ENCODE results near the gene HERPUD1.
"Not testable (repeated sequence)": the region's sequence is repeated elsewhere in the genome, so short reads cannot be mapped to it uniquely, and the experiment has no call there.

The HERPUD1 gene

DNA sequence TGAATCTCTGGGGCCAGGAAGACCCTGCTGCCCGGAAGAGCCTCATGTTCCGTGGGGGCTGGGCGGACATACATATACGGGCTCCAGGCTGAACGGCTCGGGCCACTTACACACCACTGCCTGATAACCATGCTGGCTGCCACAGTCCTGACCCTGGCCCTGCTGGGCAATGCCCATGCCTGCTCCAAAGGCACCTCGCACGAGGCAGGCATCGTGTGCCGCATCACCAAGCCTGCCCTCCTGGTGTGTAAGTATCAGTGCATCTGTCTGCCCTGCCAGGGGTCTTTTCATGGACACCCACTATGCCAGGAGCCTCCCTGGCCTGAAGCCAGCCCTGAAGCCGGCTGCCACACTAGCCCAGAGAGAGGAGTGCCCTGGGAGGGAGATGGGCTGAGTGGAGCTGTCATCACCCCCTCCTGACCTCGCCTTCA lies 29.9 kb downstream of the HERPUD1 start, which contains the start of gene CETP:
Gene CETP, plus strand, starts transcription at position 100 of the 431 bp plus-strand sequence. Its CDS starts 30 bp downstream, at position 130.
- FAIRE-seq, result no peak

DNA sequence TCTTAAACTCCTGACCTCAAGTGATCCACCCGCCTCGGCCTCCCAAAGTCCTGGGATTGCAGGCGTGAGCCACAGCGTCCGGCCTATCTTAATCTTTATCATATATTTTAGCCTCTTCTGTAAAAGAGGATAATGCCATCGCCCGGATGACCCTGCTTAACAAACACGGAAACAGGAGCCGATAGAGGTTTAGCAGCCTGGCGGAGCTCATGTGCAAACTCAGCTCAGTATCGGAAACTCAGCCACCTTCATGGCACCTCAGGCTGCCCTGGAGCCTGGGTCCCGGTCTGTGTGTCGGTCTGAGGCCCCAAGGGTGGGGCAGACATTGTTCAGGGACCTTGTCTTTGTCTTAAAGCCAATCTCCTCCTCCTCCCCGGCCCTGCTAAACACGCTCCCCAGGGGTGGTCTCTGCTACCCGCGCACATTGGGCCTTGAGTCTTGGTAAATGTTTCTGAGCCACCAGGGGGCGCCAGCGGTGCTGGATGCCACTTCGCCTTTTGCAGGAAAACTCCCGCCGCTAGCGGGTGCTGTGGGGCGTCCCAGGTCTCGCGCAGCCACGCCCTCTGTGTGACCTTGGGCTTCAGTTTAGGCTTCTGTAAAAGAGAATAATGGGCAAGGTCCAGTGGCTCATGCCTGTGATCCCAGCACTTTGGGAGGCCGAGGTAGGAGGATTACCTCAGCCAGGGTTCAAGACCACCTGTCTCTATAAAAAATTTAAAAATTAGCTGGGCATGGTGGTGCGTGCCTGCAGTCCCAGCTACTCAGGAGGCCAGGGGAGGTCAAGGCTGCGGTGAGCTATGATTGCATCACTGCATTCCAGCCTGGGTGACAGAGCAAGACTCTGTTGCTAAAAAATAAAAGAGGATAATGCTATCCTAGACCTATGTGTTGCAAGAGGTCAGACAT lies 32.6 kb downstream of the HERPUD1 start:
- FAIRE-seq, result no peak

DNA sequence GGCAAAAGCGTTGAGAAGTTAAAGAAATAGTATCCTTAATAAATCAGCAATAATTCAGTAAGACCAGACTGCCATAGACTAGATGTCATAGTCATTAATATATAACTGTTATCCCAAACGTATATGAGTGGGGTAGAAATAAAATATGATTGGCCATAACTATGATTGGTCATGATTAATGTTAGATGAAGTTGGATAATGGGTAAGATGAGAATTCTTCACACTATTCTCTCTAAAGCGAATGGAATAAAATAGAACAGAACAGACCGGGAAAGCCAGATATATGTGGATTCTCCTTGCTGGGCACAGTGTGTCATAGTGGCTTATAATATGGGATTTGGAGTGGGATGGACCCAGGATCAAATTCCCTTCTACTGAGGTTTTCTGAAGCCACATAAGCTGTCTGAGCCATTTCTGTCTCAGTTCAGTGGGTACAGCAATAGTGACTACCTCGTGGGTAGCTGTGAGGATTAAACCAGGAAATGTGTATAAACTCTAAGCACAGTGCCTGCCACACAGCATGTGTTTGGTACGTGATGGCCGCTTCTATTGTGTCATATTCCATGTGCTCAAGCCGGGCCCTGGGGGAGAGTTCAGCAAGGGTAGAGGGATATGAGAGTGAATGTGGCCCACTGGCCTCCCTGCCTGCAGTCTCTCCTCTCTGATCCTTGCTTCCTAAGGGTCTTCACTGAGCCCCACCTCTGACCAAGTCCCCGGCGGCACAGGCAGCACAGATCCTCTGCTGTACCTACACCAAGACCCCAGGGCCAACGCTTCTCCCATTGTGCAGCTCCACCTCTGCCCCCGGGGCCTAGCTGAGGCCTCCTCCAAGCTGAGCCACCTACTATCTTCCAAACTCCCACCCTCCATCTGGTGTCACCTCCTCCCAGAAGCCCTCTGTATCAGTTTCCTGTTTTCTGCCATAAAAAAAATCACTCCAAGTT lies 33.5 kb downstream of the HERPUD1 start:
- FAIRE-seq, result no peak

GRCh38 chr16:56966093-56966475 lies 34.1 kb downstream of the HERPUD1 start:
- no peak for FAIRE-seq

GRCh38 chr16:56967733-56968132 lies 35.8 kb downstream of the HERPUD1 start:
- FAIRE-seq, result no peak

DNA sequence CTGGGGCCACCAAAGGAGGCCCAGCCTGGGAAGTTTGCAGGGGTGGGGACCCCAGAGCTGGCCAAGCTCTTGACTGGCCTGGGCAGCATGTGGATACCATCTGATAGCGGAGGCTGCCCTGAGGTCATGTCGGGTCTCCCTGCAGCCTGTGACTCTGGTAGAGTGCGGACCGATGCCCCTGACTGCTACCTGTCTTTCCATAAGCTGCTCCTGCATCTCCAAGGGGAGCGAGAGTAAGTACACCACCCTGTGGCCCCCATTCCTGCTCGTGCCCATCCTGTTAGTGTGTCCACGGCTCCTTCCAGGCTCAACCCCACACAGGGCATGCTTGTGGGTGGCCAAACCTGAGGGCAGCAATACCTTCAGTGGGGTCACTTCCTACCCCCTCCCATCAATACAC lies 37.8 kb downstream of the HERPUD1 start:
- FAIRE-seq, result no peak

- no peak for FAIRE-seq
Measured at GRCh38 chr16:56970934-56971767, 39.2 kb downstream of the HERPUD1 start.

DNA sequence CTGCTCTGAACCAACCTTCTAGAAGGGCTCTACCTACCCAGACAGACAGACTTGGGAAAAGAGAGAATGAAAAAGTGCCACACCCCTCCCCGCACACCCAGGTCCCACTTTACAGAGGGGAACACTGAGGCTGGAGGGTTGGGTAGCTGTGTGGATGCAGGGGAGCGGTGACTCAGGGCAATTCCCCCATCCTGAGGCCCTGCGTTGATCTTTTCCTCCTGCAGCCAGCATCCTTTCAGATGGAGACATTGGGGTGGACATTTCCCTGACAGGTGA lies 39.8 kb downstream of the HERPUD1 start:
- no peak for FAIRE-seq

DNA sequence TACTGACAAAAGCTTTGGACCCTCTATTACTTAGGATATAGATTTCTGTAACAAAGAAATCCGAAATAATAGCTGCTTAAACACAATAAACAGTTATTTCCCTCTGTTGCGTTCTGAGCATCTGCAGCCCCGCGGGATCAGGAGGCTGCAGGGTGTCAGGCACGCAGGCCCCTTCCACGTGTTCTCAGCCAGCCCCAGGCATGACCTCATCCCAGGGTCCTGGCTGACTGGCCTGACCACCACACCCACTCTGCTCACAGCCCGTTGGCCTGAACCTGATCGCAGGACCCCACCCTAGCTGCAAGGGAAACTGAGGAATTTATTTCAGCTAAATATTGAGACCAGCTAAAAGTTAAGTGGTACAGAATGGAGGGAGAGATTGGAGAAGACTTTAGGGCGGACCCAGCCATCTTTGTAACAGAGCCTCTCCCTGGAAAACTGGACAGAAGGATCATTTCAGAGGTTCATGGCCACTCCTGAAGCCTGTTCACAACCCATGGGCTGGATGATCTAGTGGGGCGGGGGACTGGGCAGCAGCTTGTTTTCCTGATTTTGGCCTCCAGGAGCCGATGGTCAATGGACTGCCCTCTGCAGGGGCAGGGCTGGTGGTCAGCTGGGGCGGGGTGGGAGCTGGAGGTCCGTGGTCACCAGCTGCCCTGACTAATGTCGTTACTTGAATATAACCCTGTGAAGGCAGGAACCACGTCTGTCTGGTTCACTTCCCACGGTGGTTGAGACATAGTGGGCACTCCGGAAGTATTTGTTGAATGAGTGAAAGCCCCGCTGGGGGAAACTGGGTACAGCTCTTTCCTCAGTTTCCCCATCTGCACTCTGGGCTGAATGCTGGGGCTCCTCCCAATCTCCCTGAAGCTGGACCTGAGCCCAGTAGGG lies 40.7 kb downstream of the HERPUD1 start:
- FAIRE-seq, result no peak

- no peak for FAIRE-seq
Measured at GRCh38 chr16:56973294-56973689, 41.4 kb downstream of the HERPUD1 start.

- not testable (repeated sequence) for FAIRE-seq
Measured at GRCh38 chr16:56973899-56974298, 42.0 kb downstream of the HERPUD1 start.

DNA sequence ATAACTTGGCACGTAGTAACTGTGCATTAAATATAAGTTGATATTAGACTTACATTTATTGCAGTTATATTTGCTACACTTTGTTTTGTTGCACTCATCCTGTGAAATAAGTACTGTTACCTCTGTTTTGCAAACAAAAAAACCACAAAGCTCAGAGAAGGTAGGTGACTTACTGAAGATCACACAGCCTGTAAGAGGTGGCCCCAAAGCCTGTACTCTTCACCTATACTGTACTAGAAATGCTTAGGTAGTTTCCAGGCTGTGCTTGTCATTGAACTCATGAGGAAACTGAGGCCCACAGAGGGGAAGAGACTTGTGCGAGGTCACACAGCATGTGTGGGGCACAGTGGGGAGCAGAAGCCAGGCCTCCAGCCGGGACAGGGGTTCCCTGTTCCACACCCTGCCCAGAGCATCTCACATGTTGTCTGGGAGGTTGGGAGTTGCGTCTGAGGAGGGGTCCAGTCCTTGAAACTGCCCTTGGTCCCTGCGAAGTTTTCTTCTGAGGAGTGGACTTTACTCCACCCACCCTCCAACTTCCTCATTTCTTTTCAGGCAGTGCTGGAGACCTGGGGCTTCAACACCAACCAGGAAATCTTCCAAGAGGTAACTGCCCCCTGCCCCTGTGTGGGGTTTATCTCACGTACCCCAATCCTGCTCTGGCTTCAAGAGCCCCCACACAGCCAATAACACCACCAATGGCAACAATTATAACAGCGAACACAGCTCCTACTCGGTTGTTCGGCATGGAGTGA lies 42.8 kb downstream of the HERPUD1 start:
- FAIRE-seq, result no peak

DNA sequence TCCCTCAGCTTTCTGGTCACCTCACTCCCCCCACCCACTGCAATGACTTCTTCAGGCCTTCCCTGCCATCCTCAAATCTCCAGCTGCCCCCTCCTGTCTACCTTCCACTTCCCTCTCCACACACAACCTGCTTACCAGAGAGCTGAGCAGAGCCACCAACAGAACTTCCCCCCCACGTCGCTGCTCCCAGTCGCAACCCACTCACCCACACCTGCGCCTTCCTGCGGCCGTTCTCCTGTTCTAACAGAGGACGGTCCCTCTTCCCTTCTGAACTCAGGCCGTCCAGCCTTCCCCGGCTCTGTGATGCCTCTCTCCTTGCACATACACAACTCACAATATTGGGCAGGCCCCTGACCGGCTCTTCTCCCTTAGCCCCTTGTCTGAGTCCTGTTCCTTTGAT lies 43.8 kb downstream of the HERPUD1 start:
- FAIRE-seq, result no peak

- FAIRE-seq, result no peak
Measured at GRCh38 chr16:56977216-56977615, 45.3 kb downstream of the HERPUD1 start.

DNA sequence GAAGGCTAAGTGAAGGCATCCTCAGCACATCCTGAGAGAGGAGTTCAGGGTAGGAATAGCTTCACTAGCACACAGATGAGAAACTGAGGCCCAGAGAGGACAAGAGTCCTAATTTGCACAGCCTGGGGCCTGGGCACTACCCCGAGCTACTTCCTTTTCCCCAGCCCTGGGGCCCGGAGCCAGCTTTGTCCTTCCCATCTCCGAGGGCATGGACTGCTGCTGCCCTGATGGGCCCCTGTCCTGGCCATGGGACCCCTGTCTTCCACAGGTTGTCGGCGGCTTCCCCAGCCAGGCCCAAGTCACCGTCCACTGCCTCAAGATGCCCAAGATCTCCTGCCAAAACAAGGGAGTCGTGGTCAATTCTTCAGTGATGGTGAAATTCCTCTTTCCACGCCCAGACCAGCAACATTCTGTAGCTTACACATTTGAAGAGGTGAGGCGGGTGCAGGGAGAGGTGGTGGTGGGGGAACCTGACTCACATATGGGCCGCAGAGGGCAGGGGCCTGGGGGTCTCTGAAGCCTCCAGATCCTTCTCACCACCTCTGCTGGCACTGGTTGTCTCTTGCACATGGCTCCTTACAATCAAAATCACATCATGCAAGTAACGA lies 46.0 kb downstream of the HERPUD1 start:
- no peak for FAIRE-seq

- FAIRE-seq, result no peak
Measured at GRCh38 chr16:56980201-56980535, 48.2 kb downstream of the HERPUD1 start.

DNA sequence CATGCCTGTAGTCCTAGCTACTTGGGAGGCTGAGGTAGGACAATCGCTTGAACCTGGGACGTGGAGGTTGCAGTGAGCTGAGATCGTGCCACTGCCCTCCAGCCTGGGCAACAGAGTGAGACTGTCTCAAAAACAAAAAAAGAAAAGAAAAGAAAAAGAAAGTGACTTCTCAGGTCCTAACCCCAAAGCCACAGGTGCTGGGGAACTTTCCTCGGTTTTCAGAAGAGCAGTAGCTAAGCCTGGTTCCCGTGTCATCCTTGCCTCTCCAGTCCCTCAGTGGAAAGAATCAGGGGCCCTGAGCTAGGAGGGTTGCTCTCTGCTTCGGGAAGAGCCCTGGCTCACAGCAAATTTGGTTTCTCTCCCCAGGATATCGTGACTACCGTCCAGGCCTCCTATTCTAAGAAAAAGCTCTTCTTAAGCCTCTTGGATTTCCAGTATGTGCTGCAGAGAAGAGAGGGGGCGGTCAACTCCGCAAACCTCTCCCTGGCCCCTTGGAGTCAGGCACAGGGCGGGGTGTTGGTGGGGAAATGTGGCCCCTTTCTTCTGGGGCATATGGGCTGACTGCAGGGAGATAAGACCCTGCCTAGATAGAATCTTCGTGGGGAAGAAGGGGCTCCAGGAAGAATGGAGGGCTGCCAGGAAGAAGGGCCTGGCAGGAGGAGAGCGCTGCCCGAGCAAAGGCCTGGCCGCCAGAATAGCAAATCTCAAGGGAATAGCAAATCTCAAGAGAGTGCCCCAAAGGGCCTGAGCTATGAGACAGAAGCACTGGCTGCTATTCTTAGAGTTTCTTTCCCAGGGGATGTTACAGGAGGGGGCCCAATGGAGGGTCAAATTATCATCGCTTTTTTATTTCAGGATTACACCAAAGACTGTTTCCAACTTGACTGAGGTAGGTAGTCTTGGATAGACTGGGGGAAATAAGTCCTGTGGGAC lies 49.1 kb downstream of the HERPUD1 start:
- no peak for FAIRE-seq

DNA sequence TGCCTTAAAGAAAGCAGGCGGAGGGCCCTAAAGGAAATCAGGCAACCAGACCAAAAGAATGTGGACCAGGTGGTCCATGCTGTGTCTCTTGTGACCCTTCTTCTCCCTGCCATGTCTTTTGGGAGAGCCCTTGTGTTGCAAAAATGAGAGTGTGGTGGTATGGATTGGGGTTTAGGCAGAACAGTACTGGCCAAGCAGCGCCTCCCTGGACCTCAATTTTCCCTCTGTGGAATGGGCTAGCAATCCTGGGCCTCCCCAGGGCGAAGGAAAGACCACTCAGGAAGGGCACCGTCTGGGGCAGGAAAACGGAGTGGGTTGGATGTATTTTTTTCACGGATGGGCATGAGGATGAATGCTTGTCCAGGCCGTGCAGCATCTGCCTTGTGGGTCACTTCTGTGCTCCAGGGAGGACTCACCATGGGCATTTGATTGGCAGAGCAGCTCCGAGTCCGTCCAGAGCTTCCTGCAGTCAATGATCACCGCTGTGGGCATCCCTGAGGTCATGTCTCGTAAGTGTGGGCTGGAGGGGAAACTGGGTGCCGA lies 49.9 kb downstream of the HERPUD1 start:
- no peak for FAIRE-seq

GRCh38 chr16:56982695-56983094 lies 50.8 kb downstream of the HERPUD1 start:
- FAIRE-seq, result no peak
